ENCODE data around the gene SLIRP. TPM values are rescaled to one million over a fixed set of nuclear protein-coding genes. Genes with fewer than 3 reads are reported as not detected.
"Not testable (repeated sequence)": the region's sequence is repeated elsewhere in the genome, so short reads cannot be mapped to it uniquely, and the experiment has no call there.

The SLIRP gene
- total RNA-seq = 100 to 1,000 TPM; 152 to 650 (median 375) TPM
- polyA plus RNA-seq = 100 to 1,000 TPM; 375 to 462 (median 387) TPM

DNA sequence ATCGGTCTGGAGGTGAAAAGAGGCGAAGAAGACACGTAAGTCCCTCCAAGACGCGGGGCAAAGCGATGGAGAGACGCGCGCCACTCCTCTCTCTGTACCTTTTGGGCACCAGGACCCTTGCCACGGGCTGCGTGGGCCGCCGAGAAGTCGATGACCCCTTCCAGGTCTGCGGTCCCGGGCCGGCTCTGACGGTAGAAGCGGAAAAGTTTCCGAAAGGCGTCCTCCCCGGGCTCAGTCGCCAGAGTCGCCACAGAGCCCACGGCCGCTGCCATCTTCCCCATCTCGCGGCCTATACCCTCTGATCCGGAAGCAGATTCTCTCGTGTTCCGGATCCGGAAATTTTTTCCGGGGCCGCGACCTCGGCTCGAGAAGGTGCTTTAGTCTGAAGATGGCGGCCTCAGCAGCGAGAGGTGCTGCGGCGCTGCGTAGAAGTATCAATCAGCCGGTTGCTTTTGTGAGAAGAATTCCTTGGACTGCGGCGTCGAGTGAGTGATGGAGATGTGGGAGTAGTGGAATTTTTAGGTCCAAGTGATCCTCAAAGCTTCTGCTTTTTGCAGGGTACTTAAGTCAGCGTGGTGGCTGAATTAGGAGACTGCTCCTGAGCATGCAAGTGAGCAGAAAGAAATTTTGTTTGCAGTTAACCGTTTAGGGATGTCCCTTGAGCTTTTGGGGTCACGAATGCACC lies at the start of gene SLIRP, which contains the start of gene ALKBH1:
Gene SLIRP, plus strand, starts transcription at position 380 of the 685 bp plus-strand sequence. Its CDS starts 9 bp downstream, at position 389.
Gene ALKBH1, minus strand, starts transcription at position 300 of the 685 bp plus-strand sequence. Its CDS starts 19 bp downstream, at position 281.
- Histone ChIP-seq H3K27ac (peak within 1 kb of the TSS; percentile 71 to 84 (median 82)), H3K4me1 (peaks cover 0 to 38% (median 30%) of the 10 kb centered on the region in 4 donors), H3K36me3 (peaks cover 6 to 41% (median 19%) of the 10 kb centered on the region in 4 donors), H3K4me3 (peak within 1 kb of the TSS; percentile 86 to 98 (median 95)), H3K9me3 (no peaks in the 10 kb centered on the region), H3K27me3 (no peaks in the 10 kb centered on the region)
- TF ChIP-seq POLR2AphosphoS5 (IDR thresholded peaks at IDR 0.05) (peak; percentile 78 to 94 (median 90)), POLR2A (IDR thresholded peaks at IDR 0.05) (peak; percentile 48 to 66), EP300 (IDR thresholded peaks at IDR 0.05) (peak in 1 of 4 donors; percentile 2)
- TF ChIP-seq, protein P1, sequence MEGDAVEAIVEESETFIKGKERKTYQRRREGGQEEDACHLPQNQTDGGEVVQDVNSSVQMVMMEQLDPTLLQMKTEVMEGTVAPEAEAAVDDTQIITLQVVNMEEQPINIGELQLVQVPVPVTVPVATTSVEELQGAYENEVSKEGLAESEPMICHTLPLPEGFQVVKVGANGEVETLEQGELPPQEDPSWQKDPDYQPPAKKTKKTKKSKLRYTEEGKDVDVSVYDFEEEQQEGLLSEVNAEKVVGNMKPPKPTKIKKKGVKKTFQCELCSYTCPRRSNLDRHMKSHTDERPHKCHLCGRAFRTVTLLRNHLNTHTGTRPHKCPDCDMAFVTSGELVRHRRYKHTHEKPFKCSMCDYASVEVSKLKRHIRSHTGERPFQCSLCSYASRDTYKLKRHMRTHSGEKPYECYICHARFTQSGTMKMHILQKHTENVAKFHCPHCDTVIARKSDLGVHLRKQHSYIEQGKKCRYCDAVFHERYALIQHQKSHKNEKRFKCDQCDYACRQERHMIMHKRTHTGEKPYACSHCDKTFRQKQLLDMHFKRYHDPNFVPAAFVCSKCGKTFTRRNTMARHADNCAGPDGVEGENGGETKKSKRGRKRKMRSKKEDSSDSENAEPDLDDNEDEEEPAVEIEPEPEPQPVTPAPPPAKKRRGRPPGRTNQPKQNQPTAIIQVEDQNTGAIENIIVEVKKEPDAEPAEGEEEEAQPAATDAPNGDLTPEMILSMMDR (IDR thresholded peaks at IDR 0.05) = no peak
- intact Hi-C loops (cut with DNase I) = loop anchor here (1.0 to 5.0 kb wide), 3 partner anchors 53 to 251 kb away; partner anchors contain the start of genes AHSA1, SPTLC2 and VIPAS39
- WGBS, 2 donors = 0% methylated on average over 49 of the region's 49 CpGs
- peak; percentile 92 for DNase-seq

DNA sequence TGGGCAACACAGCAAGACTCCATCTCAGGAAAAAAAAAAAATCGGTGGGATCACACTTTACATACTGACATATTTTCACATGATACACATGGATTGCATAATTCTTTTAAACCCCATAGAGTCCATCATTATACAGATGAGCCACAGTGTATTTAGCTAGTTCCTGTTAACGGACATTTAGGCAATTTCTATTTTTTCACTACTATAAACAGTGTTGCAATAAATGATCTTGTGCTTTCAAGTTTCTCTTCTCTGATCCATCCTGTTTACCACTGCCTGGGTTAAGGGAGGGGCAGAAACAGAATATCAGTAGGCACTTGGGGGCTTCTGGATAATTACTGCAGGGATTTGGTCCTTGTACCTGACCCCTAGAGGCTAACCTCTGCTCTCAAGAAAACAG lies 48.1 kb upstream of the SLIRP start:
- Histone ChIP-seq H3K27ac (peak overlapping the region in 1 of 4 donors; percentile 45), H3K4me1 (no peaks in the 10 kb centered on the region), H3K36me3 (no peaks in the 10 kb centered on the region), H3K9me3 (no peaks in the 10 kb centered on the region), H3K27me3 (no peaks in the 10 kb centered on the region), H3K4me3 (no peak overlapping the region)
- intact Hi-C loops (cut with DNase I) = no loop called here
- TF ChIP-seq, protein P1 (IDR thresholded peaks at IDR 0.05) = no peak
- TF ChIP-seq POLR2AphosphoS5 (IDR thresholded peaks at IDR 0.05) = peak in 1 of 4 donors; percentile 11
- TF ChIP-seq EP300 (IDR thresholded peaks at IDR 0.05) = peak in 2 of 4 donors; percentile 30 to 43
- 76 to 82% methylated on average over 2 of the region's 2 CpGs for WGBS, 2 donors
- no peak for DNase-seq

DNA sequence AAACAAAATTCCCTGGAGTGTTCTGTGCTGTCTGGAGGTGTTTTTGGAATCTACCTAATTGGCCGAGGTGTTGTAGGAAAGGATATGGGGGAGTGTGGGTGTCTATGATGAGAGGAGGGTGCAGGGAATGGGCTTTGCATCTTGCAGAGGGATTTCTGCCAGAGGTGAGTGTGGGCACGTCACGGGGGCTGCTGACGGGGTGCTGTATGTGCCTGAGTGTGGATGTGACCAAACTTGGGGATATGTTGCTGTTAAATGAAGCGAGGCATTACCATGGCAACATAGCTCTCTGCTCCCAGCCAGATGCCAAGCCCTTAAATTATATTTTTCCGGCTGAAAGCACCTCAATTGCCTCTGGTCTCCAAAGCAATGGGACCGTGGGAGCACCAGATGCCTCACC lies 47.1 kb upstream of the SLIRP start:
- Histone ChIP-seq H3K4me3 (no peak overlapping the region), H3K9me3 (no peaks in the 10 kb centered on the region), H3K27me3 (no peaks in the 10 kb centered on the region), H3K4me1 (no peaks in the 10 kb centered on the region), H3K36me3 (no peaks in the 10 kb centered on the region), H3K27ac (no peak overlapping the region)
- WGBS, 2 donors = 87 to 88% methylated on average over 7 of the region's 7 CpGs
- DNase-seq = no peak
- intact Hi-C loops (cut with DNase I) = no loop called here
- TF ChIP-seq POLR2A (IDR thresholded peaks at IDR 0.05) (no peak), EP300 (IDR thresholded peaks at IDR 0.05) (no peak), POLR2AphosphoS5 (IDR thresholded peaks at IDR 0.05) (no peak)
- TF ChIP-seq, protein P1 (IDR thresholded peaks at IDR 0.05) = no peak

DNA sequence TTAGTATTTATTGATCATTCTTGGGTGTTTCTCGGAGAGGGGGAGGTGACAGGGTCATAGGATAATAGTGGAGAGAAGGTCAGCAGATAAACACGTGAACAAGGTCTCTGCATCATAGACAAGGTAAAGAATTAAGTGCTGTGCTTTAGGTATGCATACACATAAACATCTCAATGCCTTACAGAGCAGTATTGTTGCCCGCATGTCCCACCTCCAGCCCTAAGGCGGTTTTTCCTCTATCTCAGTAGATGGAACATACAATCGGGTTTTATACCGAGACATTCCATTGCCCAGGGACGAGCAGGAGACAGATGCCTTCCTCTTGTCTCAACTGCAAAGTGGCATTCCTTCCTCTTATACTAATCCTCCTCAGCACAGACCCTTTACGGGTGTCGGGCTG lies 46.3 kb upstream of the SLIRP start:
- intact Hi-C loops (cut with DNase I); H3K27me3 ChIP-seq; H3K4me3 ChIP-seq; H3K9me3 ChIP-seq; DNase-seq; H3K27ac ChIP-seq; H3K4me1 ChIP-seq; H3K36me3 ChIP-seq: not testable (repeated sequence)
- 81 to 83% methylated on average over 9 of the region's 9 CpGs for WGBS, 2 donors

DNA sequence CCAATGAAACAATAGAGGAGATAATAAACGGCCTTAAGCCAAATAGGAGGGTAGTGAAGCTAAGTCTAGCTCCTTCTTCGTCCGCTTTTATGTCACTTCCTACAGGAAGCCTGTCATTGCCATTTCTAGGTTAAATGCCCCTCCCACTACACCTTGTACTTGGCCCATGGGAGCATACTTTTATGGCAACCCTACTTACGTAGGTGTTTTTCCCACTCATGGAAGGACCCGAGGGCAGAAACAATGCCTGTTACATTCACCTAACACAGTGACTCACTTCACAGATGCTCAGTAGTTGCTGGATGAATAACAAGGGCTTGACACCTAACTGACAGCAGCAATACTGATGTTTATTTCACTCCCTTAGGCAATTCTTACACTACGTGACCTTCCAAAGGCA lies 44.6 kb upstream of the SLIRP start:
- no peak for DNase-seq
- WGBS, 2 donors = 70 to 71% methylated on average over 6 of the region's 6 CpGs
- Histone ChIP-seq H3K4me3 (no peak overlapping the region), H3K9me3 (no peaks in the 10 kb centered on the region), H3K36me3 (no peaks in the 10 kb centered on the region), H3K4me1 (no peaks in the 10 kb centered on the region), H3K27me3 (no peaks in the 10 kb centered on the region), H3K27ac (no peak overlapping the region)
- TF ChIP-seq POLR2AphosphoS5 (IDR thresholded peaks at IDR 0.05) (peak in 1 of 4 donors; percentile 5), EP300 (IDR thresholded peaks at IDR 0.05) (no peak)
- intact Hi-C loops (cut with DNase I) = no loop called here
